Medulla oblongata (tissue), 1 donor: ENCODE measurements around the gene CACNA2D1.

Source experiments
- DNase-seq: peaks from one replicate; pipeline ENCODE4 v3.0.0-alpha.2; 2015; ENCODE audit errors: extremely low spot score

The CACNA2D1 gene

GRCh38 chr7:82443547-82444219, at the start of gene CACNA2D1:
Gene CACNA2D1, minus strand, starts transcription at chr7:82443777.
- DNase-seq, result peak; percentile 74

GRCh38 chr7:82481499-82482097, 38.0 kb upstream of the CACNA2D1 start:
- DNase-seq, result peak; percentile 51

- DNase-seq, result no peak
Observed at GRCh38 chr7:82477733-82478515, 34.3 kb upstream of the CACNA2D1 start.

- DNase-seq, result no peak
Observed at GRCh38 chr7:82472966-82473365, 29.4 kb upstream of the CACNA2D1 start.

- no peak for DNase-seq
Observed at GRCh38 chr7:82471351-82472020, 27.9 kb upstream of the CACNA2D1 start.

GRCh38 chr7:82469207-82469606, 25.6 kb upstream of the CACNA2D1 start:
- DNase-seq, result no peak

- no peak for DNase-seq
Observed at GRCh38 chr7:82468435-82468834, 24.9 kb upstream of the CACNA2D1 start.

- DNase-seq, result no peak
Observed at GRCh38 chr7:82467020-82467419, 23.4 kb upstream of the CACNA2D1 start.

- DNase-seq, result no peak
Observed at GRCh38 chr7:82464372-82464771, 20.8 kb upstream of the CACNA2D1 start.

- no peak for DNase-seq
Observed at GRCh38 chr7:82455295-82455694, 11.7 kb upstream of the CACNA2D1 start.

GRCh38 chr7:82450759-82451158, 7.2 kb upstream of the CACNA2D1 start:
- no peak for DNase-seq

GRCh38 chr7:82449910-82450309, 6.3 kb upstream of the CACNA2D1 start:
- DNase-seq, result no peak

- no peak for DNase-seq
Observed at GRCh38 chr7:82446897-82447296, 3.3 kb upstream of the CACNA2D1 start.

GRCh38 chr7:82445271-82445670, 1.7 kb upstream of the CACNA2D1 start:
- DNase-seq, result no peak

- peak; percentile 49 for DNase-seq
Observed at GRCh38 chr7:82444220-82444909, 788 bp upstream of the CACNA2D1 start.

GRCh38 chr7:82443036-82443546, 486 bp downstream of the CACNA2D1 start:
- peak; percentile 36 for DNase-seq

GRCh38 chr7:82442492-82443035, 1.0 kb downstream of the CACNA2D1 start:
- peak; percentile 36 for DNase-seq

- DNase-seq, result peak; percentile 37
Observed at GRCh38 chr7:82441669-82442478, 1.7 kb downstream of the CACNA2D1 start.

GRCh38 chr7:82438521-82438920, 5.1 kb downstream of the CACNA2D1 start:
- DNase-seq, result no peak

GRCh38 chr7:82435769-82436168, 7.8 kb downstream of the CACNA2D1 start:
- no peak for DNase-seq
